Hindlimb muscle (tissue), 1 donor: ENCODE results near the gene MON2. TPM values are rescaled to one million over a fixed set of nuclear protein-coding genes. Genes with fewer than 3 reads are reported as not detected.
"Not testable (repeated sequence)": the region's sequence is repeated elsewhere in the genome, so short reads cannot be mapped to it uniquely, and the experiment has no call there.

Experiments used
- DNase-seq: peaks from one replicate; pipeline ENCODE4 v3.0.0-alpha.2; 2013
- polyA plus RNA-seq: library from polyadenylated mRNA; unstranded; fragments of 120-200 nt; gene quantifications from one replicate; pipeline ENCODE4 v1.2.1, GENCODE V29; 2013; ENCODE audit not compliant: insufficient read length

MON2 gene
- 37.7 TPM for polyA plus RNA-seq

- DNase-seq: peak; percentile 94
Measured at GRCh38 chr12:62466594-62467491, at the start of gene MON2. MON2 (plus strand) TSS chr12:62466826; CDS start chr12:62467208, 382 bp downstream.

GRCh38 chr12:62426089-62426488, 40.5 kb upstream of the MON2 start:
- DNase-seq: no peak

- DNase-seq: no peak
Measured at GRCh38 chr12:62429457-62429856, 37.2 kb upstream of the MON2 start.

DNA sequence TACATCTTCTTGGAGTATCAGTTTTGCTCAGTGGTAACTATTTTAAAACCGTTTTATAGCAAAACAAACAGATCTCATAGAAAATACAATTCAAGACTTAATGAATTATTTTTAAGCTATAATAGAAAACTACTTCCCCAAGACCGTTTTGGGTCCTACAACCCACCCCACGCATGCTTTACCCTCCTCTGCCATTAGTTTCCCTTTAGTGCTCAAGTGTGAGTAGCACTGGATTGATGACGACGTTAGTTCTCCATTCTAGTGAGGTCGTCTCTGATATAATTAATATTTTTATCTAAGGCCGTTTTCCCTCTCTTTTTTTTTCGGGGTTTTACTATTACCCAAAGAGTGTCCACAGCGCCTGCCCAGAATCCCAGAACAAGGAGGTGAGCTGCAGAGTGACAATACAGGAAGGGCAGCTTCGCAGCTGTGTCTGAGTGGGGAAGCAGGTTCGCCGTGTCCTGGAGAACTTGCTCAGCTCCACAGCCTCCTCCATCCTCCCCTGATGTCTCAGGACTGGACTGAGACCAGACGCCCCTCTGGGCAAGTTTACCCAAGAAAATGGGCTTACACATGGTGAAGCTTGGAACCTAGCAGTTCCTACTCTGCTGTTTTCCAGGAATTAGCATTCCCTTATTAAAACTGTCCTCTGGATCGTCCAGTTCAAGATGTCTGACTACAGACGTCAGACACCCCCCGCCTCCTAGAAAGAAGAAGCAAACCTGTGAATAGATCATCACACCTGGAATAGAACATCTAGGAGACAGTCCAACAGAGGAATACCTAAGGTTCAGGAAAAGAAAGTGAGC, 31.9 kb upstream of the MON2 start:
- DNase-seq: peak; percentile 2

DNA sequence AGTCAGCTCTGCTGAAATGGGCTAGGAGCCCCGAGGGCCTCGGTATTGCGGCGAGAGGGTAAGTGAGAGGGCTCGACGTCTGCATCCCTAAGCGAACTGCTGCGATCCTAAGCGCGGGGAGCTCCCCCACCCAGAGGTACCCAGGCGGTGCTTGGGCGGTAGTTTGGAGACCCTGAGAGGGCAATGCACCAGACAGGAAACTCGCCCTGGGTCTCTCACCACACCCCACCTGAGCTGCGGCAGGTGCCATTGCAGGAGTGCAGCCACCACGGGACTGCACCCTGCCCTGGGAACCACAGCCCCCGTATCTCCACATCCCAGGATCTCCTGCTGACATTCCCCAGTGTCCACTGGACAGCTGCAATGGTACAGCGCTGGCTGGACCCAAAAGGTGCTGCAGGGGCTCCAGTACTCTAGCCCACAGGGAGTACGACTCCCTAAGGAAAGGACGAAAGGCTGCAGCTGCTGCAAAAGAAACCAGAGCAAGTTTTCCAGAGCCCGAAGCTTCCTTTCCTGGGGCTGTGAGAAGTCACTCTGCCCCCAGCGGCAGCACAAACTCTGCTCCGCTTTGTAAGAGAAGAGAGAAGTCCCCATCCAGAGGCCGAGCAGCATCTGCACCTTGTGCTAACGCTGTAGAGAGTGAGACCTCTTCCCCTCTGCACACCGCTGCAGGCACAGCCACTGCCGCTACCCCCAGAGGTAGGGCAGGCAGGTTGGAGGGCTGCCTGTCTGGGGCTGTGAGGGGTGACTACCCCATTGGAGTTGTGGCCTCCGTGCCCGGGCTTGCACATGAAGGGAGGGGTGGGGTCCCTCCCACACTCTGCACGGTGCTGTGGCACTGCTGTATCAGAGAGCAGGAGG, 31.1 kb upstream of the MON2 start:
- DNase-seq: peak; percentile 37

GRCh38 chr12:62436164-62436503, 30.5 kb upstream of the MON2 start:
- no peak for DNase-seq

GRCh38 chr12:62438098-62438692, 28.4 kb upstream of the MON2 start:
- peak; percentile 59 for DNase-seq

DNA sequence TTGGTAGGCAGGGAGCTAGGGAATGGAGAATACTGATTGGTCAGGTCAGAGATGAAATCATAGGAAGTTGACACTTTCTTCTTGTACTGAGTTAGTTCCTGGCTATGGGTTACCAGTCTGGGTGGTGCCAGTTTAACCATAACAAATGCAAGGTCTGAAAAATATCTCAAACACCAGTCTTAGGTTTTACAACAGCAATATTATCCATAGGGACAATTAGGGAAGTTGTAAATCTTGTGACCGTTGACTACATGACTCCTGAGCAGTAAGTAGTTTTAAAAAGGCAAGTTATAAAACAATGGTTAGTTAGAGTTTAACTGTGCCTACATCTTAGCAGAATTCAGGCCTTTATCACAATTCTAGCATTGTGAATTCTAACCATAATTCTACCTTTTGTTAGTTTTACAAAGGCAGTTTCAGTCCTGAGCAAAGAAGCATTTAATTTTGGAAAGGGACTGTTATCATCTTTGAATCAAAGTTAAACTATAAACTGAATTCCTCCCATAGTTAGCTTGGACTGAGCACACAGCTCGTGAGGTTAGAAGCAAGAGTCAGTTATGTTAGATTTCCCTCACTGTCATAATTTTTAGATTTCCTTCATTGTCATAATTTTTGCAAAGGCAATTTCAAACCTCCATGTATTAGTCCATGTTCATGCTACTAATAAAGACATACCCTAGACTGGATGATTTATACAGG, 19.7 kb upstream of the MON2 start:
- DNase-seq: no peak

DNA sequence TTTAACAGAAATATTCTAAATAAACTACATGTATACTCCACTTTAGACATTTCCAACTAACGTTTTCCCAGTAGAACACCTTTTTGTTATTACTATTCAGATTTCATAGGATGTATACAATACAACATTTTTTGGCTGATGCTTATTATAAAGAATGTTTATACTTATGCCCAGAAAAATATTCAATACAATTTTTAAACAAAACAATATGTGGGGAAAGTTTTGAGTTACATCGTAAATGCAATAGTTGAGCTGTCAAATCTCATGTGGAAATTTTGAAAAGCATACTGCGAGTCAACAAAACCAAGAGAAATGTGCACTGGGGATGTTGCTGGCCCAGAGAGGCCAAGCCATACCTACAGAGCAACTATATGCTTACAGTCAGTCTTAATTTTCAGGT, 18.2 kb upstream of the MON2 start:
- no peak for DNase-seq

DNA sequence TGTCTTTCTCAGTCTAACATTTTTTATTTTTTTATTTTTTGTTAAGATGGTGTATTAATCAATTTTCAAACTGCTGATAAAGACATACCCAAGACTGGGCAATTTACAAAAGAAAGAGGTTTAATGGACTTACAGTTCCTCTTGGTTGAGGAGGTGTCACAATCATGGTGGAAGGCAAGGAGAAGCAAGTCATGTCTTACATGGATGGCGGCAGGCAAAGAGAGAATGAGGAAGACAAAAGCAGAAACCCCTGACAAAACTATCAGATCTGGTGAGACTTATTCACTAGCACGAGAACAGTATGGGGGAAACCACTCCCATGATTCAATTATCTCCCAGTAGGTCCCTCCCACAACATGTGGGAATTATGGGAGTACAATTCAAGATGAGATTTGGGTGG, 11.2 kb upstream of the MON2 start:
- DNase-seq: not testable (repeated sequence)

GRCh38 chr12:62458626-62459025, 8.0 kb upstream of the MON2 start:
- DNase-seq: no peak

DNA sequence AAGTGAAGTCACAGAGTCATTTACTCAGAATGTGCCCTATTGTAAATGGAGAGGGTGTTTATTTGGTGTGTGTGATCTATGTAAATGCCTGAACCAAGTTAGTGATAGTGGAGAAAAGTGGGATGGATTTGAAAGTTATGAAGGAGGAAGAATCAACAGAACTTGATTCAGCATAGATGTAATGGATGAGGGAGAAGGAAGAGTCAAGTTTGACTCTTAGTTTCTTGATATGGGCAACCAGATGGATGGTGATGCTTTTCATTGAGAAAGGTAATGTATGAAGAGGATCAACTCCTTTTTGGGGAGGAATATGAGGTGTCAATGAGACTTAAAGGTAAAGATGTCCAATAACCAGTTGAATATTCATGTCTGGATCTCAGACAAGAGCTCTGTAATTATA, 6.7 kb upstream of the MON2 start:
- DNase-seq: no peak

- DNase-seq: not testable (repeated sequence)
Measured at GRCh38 chr12:62461171-62461837, 5.3 kb upstream of the MON2 start.

GRCh38 chr12:62463252-62463651, 3.4 kb upstream of the MON2 start:
- DNase-seq: not testable (repeated sequence)

- peak; percentile 47 for DNase-seq
Measured at GRCh38 chr12:62466018-62466593, 520 bp upstream of the MON2 start.

GRCh38 chr12:62468397-62468796, 1.8 kb downstream of the MON2 start:
- DNase-seq: peak; percentile 4

- no peak for DNase-seq
Measured at GRCh38 chr12:62468935-62469334, 2.3 kb downstream of the MON2 start.

DNA sequence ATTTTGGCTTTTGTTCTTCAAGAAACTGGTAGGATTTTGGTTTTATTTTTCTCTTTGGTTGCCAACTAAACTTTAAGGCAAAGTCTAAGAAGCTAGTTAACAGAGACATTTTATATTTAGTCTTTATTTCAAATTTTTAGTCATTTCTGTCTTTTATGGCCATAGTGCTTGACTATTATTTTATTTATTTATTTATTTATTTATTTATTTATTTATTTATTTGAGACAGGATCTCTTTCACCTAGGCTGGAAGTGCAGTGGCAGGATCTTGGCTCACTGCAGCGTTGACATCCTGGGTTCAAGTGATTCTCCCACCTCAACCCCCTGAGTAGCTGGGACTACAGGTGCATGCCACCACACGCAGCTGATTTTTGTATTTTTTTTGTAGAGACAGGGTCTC, 3.1 kb downstream of the MON2 start:
- no peak for DNase-seq

DNA sequence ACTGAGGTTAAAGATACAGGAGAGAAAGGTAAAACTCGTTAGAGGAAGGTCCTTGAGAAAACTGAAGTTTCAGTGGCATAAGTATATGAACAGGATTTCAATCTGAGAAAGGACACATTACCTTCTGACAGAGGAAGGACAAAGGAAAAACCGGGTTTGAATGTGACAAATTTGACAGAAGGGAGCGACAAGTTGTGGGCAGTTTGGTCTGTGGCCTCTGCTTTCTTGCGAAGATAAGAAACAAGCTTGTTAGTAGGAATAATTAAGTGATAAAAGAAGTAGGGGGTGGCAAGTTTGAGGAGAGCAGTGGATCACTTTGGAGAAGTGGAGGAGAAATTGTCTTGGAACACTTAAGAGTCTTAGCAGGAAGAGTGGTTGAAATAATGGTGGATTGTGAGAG, 5.1 kb downstream of the MON2 start:
- DNase-seq: no peak

GRCh38 chr12:62472472-62472871, 5.8 kb downstream of the MON2 start:
- DNase-seq: no peak
